Activated T-helper 1 cell treated with anti-CD3 and anti-CD28 coated beads, Interleukin-12 subunit alpha, Interleukin-12 subunit beta, Interleukin-2, Interleukin-4 antibody, amounts not matched to agents 30 ng/mL and 10 ng/mL and 1 ng/mL, durations not matched to agents 14 hours and 24 hours and 36 hours (primary cell): ENCODE measurements around the gene LIMCH1. TPM values are rescaled to one million over a fixed set of nuclear protein-coding genes. Genes with fewer than 3 reads are reported as not detected.

ENCODE experiments used
- DNase-seq: peaks from one replicate; pipeline ENCODE4 v3.0.0; 2021; ENCODE audit warnings: low spot score
- H3K27ac Mint-ChIP-seq: one replicate; pipeline ENCODE4 v1.8.0; 2021; ENCODE audit warnings: mild to moderate bottlenecking, mixed read lengths
- H3K27me3 Mint-ChIP-seq: one replicate; pipeline ENCODE4 v1.8.0; 2022; ENCODE audit warnings: mild to moderate bottlenecking, moderate library complexity, mixed read lengths; ENCODE audit not compliant: insufficient read depth
- H3K36me3 Mint-ChIP-seq: one replicate; pipeline ENCODE4 v1.8.0; 2021; ENCODE audit warnings: low read depth, mixed read lengths
- H3K4me1 Mint-ChIP-seq: one replicate; pipeline ENCODE4 v1.8.0; 2021; ENCODE audit warnings: low read depth, mixed read lengths
- H3K4me3 Mint-ChIP-seq: one replicate; pipeline ENCODE4 v1.8.0; 2021; ENCODE audit warnings: mild to moderate bottlenecking, moderate library complexity, mixed read lengths
- H3K9me3 Mint-ChIP-seq: one replicate; pipeline ENCODE4 v1.8.0; 2021; ENCODE audit warnings: mixed read lengths
- intact Hi-C: fragments of 100-400 bp; cut with micrococcal nuclease; formaldehyde crosslinking; loops from one replicate; pipeline ENCODE4 v1.15.1; 2024
- total RNA-seq: library from RNA; stranded (reverse); gene quantifications from 2 replicates; pipeline ENCODE4 v1.2.3, GENCODE V29; 2022

LIMCH1 gene
- total RNA-seq, 1 donor from 2014 or later = not detected

- DNase-seq = no peak
- no peaks in the 10 kb centered on the region for H3K9me3 Mint-ChIP-seq
- H3K27ac Mint-ChIP-seq = no peak overlapping the region
- intact Hi-C loops = loop anchor here (1.0 kb wide), 2 partner anchors 380 to 734 kb away; no protein-coding TSS in a partner anchor
- no peaks in the 10 kb centered on the region for H3K4me1 Mint-ChIP-seq
- H3K4me3 Mint-ChIP-seq = no peak overlapping the region
- no peaks in the 10 kb centered on the region for H3K36me3 Mint-ChIP-seq
- H3K27me3 Mint-ChIP-seq = no peaks in the 10 kb centered on the region
Observed at GRCh38 chr4:41661442-41662076, 123.6 kb downstream of the LIMCH1 start.

GRCh38 chr4:41665636-41666207 lies 127.8 kb downstream of the LIMCH1 start:
- Mint-ChIP-seq H3K36me3 (no peaks in the 10 kb centered on the region), H3K9me3 (no peaks in the 10 kb centered on the region), H3K4me1 (no peaks in the 10 kb centered on the region), H3K27me3 (no peaks in the 10 kb centered on the region), H3K27ac (no peak overlapping the region), H3K4me3 (no peak overlapping the region)
- intact Hi-C loops = no loop called here
- DNase-seq = no peak

GRCh38 chr4:41668024-41668423 lies 130.1 kb downstream of the LIMCH1 start:
- Mint-ChIP-seq H3K27me3 (no peaks in the 10 kb centered on the region), H3K36me3 (no peaks in the 10 kb centered on the region), H3K4me3 (no peak overlapping the region), H3K4me1 (no peaks in the 10 kb centered on the region), H3K9me3 (no peaks in the 10 kb centered on the region), H3K27ac (no peak overlapping the region)
- DNase-seq = no peak
- intact Hi-C loops = no loop called here

- intact Hi-C loops = no loop called here
Observed at GRCh38 chr4:41670530-41670929, 132.6 kb downstream of the LIMCH1 start.

GRCh38 chr4:41670982-41671381 lies 133.0 kb downstream of the LIMCH1 start:
- no peaks in the 10 kb centered on the region for H3K36me3 Mint-ChIP-seq
- no peak for DNase-seq
- H3K4me3 Mint-ChIP-seq = no peak overlapping the region
- no peaks in the 10 kb centered on the region for H3K4me1 Mint-ChIP-seq
- H3K9me3 Mint-ChIP-seq = no peaks in the 10 kb centered on the region
- intact Hi-C loops = no loop called here
- no peaks in the 10 kb centered on the region for H3K27me3 Mint-ChIP-seq
- no peak overlapping the region for H3K27ac Mint-ChIP-seq

More at GRCh38 chr4:41670530-41670929, 132.6 kb downstream of the LIMCH1 start:
- Mint-ChIP-seq H3K27ac (no peak overlapping the region), H3K9me3 (no peaks in the 10 kb centered on the region), H3K27me3 (no peaks in the 10 kb centered on the region), H3K36me3 (no peaks in the 10 kb centered on the region), H3K4me3 (no peak overlapping the region), H3K4me1 (no peaks in the 10 kb centered on the region)
- no peak for DNase-seq

GRCh38 chr4:41678086-41678816 lies 140.3 kb downstream of the LIMCH1 start:
- intact Hi-C loops = no loop called here
- H3K4me3 Mint-ChIP-seq = no peak overlapping the region
- no peaks in the 10 kb centered on the region for H3K27me3 Mint-ChIP-seq
- H3K9me3 Mint-ChIP-seq = no peaks in the 10 kb centered on the region
- H3K36me3 Mint-ChIP-seq = no peaks in the 10 kb centered on the region
- H3K4me1 Mint-ChIP-seq = no peaks in the 10 kb centered on the region
- no peak for DNase-seq
- no peak overlapping the region for H3K27ac Mint-ChIP-seq

GRCh38 chr4:41678951-41679350 lies 141.0 kb downstream of the LIMCH1 start:
- Mint-ChIP-seq H3K27ac (no peak overlapping the region), H3K9me3 (no peaks in the 10 kb centered on the region), H3K27me3 (no peaks in the 10 kb centered on the region), H3K4me1 (no peaks in the 10 kb centered on the region), H3K36me3 (no peaks in the 10 kb centered on the region), H3K4me3 (no peak overlapping the region)
- no peak for DNase-seq
- intact Hi-C loops = no loop called here

GRCh38 chr4:41679991-41680390 lies 142.0 kb downstream of the LIMCH1 start:
- H3K9me3 Mint-ChIP-seq = no peaks in the 10 kb centered on the region
- no peaks in the 10 kb centered on the region for H3K27me3 Mint-ChIP-seq
- no peak overlapping the region for H3K27ac Mint-ChIP-seq
- no peaks in the 10 kb centered on the region for H3K36me3 Mint-ChIP-seq
- H3K4me3 Mint-ChIP-seq = no peak overlapping the region
- DNase-seq = no peak
- intact Hi-C loops = no loop called here
- H3K4me1 Mint-ChIP-seq = no peaks in the 10 kb centered on the region

GRCh38 chr4:41681054-41681453 lies 143.1 kb downstream of the LIMCH1 start:
- Mint-ChIP-seq H3K9me3 (no peaks in the 10 kb centered on the region), H3K4me1 (no peaks in the 10 kb centered on the region), H3K27me3 (no peaks in the 10 kb centered on the region), H3K27ac (no peak overlapping the region), H3K36me3 (no peaks in the 10 kb centered on the region), H3K4me3 (no peak overlapping the region)
- DNase-seq = no peak
- intact Hi-C loops = no loop called here

GRCh38 chr4:41683326-41683725 lies 145.4 kb downstream of the LIMCH1 start:
- H3K27me3 Mint-ChIP-seq = no peaks in the 10 kb centered on the region
- no peaks in the 10 kb centered on the region for H3K36me3 Mint-ChIP-seq
- H3K4me1 Mint-ChIP-seq = no peaks in the 10 kb centered on the region
- DNase-seq = no peak
- H3K27ac Mint-ChIP-seq = no peak overlapping the region
- intact Hi-C loops = no loop called here
- no peak overlapping the region for H3K4me3 Mint-ChIP-seq
- no peaks in the 10 kb centered on the region for H3K9me3 Mint-ChIP-seq

GRCh38 chr4:41686893-41687292 lies 148.9 kb downstream of the LIMCH1 start:
- no peak overlapping the region for H3K27ac Mint-ChIP-seq
- no peak overlapping the region for H3K4me3 Mint-ChIP-seq
- no peaks in the 10 kb centered on the region for H3K9me3 Mint-ChIP-seq
- intact Hi-C loops = no loop called here
- no peaks in the 10 kb centered on the region for H3K4me1 Mint-ChIP-seq
- DNase-seq = no peak
- no peaks in the 10 kb centered on the region for H3K36me3 Mint-ChIP-seq
- no peaks in the 10 kb centered on the region for H3K27me3 Mint-ChIP-seq

GRCh38 chr4:41687971-41688370 lies 150.0 kb downstream of the LIMCH1 start:
- Mint-ChIP-seq H3K27me3 (no peaks in the 10 kb centered on the region), H3K4me1 (no peaks in the 10 kb centered on the region), H3K4me3 (no peak overlapping the region), H3K27ac (no peak overlapping the region), H3K36me3 (no peaks in the 10 kb centered on the region), H3K9me3 (no peaks in the 10 kb centered on the region)
- no peak for DNase-seq
- intact Hi-C loops = no loop called here

GRCh38 chr4:41692717-41693345 lies 154.9 kb downstream of the LIMCH1 start:
- Mint-ChIP-seq H3K9me3 (no peaks in the 10 kb centered on the region), H3K4me1 (no peaks in the 10 kb centered on the region), H3K36me3 (no peaks in the 10 kb centered on the region), H3K27me3 (no peaks in the 10 kb centered on the region), H3K4me3 (no peak overlapping the region), H3K27ac (no peak overlapping the region)
- peak; percentile 5 for DNase-seq
- intact Hi-C loops = loop anchor here (1.0 kb wide), 2 partner anchors 190 to 195 kb away; no protein-coding TSS in a partner anchor
